HG03432 (cell line): Measurements from ENCODE around the gene SLC2A9.

ENCODE experiments used
- ATAC-seq: cut with Tn5 transposase; IDR thresholded peaks from one replicate; pipeline ENCODE4 v1.9.1; 2021; ENCODE audit warnings: mild to moderate bottlenecking, moderate library complexity; ENCODE audit not compliant: unreplicated experiment

The SLC2A9 gene

DNA sequence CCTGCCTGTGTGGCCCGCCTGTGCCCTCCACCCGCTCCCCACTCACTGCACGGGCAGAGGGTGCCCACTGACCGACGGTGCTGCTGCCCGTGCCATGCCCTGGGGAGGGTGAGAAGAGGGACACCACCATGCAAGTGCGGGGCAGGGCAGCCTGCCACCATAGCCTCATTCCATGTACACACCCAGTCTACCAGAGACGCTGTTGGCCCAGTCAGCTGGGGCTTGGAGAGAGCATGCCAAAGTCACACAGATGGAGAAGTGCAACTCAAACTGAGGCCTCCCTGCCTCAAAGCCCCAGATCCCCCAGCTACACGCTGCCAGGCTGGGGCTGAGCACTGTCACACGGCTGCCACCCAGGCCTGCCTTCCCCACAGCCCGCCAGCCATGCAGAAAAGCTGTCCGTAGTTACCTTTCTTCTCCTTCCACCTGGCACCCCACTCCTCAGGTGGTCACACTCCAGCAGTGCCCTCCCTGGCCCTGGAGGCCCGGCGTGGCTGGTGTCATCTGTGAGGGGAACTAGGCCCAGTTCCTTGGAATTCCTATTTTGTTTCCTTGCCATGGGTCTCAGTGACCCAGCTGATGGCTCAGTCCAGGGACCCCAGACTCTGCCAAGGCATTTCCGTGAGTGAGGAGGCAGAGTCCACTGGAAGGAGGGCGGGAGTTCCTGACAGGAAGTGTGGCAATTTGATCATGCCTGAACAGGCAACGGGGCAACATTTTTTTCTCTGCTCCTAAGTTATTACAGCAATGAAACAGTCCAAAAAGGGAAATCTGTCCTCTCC lies at the start of gene SLC2A9:
TSS of gene SLC2A9 (minus strand) at position 627 of the 782 bp plus-strand sequence. CDS start at position 559, 68 bp downstream.
- ATAC-seq = no peak

DNA sequence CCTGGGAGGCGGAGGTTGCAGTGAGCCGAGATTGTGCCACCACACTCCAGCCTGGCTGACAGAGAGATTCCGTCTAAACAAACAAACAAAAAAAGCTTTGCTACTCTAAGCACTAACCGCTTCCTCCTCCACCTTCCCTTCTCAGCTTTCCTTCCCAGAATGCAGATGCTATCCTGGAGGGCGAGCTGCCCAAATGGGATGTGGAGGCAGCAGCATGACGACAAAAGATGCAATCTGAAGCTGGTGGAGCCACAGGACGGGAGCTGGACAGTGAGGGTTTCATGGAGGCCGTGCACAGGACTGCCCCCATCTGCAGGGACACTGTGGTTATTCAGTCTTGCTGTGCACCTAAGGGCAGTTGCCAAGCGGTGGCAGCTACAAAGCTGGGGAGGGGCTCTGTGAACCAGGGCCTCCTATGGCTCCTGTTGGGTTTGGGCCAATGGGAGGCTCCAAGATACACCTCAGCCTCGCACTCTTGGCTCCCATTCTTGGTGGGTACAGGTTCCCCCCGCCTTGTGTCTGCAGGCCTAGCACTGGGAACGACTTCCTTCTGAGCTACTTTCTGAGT lies 47.9 kb upstream of the SLC2A9 start:
- no peak for ATAC-seq

DNA sequence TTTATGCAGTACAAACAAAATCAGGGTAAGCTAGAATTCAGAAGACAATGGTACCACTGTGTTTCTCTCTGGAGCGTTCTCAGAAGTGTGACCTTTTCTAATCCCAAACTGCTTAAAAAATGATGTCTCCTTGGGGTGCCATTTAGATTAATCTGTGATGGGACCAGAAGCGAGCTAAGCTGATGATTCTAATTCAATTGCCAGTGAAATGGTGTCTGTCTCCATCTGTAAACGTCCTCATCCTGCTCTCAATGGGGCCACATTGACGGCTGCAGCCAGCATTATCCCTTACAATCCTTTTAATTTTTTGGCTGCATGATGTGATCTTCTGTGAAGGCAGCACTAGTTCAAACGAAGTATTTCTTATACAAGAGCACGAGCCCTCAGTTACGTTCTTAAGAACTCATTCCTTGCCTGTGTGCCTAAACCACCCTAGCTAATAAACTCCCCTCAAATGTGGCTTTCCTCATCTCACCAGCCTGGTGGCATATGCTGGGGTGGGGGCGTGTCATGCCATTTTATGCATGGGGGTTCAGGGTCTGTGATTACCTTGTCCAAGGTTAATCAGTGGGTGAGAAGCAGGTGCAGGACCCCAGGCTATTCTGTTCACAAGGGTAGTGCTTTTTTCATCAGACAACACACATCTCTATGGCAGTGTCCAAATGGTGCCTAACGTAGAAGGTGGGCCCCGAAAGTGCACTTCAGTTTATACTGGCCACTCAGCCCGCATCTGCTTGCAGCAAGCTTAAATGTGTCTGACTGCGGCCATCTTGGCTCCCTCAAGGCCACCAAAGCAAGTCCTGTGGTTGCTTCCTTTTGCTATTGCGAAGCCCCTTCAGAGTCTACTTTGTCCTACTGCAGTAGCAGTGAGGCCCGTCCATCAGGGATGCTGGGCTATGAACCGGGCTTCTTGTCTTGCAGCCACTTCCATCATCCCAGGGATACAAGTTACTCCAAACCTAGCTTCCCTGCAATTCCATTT lies 45.7 kb upstream of the SLC2A9 start:
- no peak for ATAC-seq

DNA sequence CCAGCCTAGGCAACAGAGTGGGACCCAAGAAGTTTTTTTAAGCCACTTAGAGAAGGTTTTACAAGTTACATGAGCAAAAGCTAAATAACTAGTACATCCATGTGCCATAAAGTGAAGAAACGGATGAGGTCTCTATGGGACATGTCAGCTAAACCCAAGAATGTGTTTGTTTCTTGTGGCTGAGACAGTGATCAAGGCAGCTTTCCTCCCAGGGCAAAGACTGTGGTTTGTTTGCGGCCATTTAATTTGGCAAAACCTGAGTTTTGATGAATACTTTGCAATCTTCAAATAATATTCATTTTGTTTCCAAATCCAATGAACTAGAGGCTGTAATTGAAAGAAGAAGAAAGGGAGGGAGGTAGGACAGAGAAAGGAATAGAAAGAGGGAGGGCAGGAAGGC lies 44.9 kb upstream of the SLC2A9 start:
- no peak for ATAC-seq

DNA sequence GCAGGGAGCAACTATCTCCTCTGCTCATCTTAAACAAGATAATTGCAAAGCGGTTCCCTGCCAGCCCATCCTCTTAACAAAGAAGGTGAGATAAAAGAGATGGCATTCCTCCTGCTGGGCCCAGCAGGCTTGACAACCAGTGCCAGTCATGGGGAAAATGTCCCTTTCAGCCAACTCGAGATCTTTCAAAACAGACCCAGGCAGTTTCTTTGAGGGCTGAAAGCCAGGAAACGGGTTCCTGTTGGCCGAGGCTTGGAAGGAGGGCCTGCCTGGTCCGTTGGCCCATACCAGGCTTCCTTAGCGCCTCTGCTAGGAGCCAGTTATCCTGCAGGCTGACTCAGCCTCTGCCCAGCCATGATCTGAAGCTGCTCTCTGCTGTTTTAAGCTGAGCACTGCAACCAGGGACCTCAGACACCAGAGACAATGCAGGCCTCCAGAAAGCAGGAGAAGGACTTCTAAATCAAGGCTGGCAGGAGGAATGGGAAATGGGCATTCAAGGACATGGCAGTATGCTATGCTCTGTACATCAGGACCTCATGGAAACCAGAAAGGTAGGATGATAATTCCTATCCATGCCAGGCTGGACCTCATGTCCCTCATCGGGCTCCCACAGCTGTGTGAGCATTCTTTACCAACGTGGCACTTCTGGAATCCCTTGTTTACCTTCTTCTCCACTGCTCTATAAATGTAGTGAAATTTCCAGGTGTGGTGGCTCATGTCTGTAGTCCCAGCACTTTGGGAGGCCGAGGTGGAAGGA lies 42.4 kb upstream of the SLC2A9 start:
- ATAC-seq = no peak

DNA sequence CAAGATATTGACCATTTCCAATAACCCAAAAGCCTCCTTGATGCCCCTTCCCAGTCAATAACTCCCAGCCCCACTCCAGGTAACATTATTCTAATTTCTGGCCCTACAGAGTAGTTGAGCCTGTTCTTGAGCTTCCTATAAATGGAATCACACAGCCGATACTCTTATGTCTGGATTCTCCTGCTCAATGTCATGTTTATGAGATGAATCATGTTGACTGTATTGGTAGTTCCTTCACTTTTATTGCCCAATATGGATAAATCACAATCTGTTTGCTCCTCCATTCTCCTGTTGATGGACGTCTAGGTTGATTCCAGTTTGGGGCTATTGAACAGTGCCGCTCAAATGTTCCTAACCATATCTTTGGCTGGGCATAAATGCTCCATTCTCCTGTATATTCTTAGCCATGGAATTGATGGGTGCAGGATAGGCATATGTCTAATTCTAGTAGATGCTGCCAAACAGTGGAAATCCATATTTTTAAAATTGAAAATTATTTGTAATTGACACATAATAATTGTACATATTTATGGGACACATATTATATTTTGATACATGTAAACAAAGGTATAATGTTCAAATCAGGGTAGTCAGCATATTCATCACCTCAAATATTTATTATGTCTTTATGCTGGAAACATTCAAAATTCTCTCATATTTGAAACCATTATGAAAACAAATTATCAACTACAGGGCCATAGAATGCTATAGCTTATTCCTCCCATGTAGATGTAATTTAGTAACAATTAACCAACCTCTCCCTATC lies 40.5 kb upstream of the SLC2A9 start:
- ATAC-seq = no peak

DNA sequence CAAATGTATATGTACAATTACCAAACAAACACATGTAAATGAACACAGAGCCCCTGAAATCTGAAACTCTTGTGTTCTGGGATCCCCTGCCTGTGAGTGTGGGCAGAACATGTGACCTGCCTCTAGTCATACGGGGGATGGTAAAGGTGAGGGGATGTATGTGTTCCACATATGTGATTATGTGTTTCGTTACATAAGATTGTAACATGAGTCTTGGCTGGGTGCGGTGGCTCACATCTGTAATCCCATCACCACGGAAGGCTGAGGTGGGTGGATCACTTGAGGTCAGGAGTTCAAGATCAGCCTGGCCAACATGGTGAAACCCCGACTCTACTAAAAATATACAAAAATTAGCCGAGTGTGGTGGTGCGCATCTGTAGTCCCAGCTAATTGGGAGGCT lies 37.1 kb upstream of the SLC2A9 start:
- ATAC-seq = no peak

DNA sequence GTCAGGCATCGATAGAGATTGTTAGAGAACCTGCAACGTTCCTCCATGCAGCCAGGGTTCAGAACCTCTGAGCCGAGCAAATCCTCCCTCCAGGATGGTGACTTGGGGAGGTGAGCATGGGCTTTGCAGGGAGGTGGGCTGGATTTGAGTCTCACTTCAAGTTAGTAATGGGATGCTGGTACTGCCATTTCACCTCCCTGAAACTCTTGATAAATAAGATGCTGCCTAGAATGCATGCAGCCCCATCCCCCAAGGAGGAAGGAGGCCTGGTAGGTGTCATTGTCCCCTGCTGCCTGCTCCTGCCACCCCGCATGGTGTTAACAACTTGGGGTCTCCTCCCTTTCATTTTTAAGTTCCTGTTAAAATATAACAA lies 35.7 kb upstream of the SLC2A9 start:
- no peak for ATAC-seq

DNA sequence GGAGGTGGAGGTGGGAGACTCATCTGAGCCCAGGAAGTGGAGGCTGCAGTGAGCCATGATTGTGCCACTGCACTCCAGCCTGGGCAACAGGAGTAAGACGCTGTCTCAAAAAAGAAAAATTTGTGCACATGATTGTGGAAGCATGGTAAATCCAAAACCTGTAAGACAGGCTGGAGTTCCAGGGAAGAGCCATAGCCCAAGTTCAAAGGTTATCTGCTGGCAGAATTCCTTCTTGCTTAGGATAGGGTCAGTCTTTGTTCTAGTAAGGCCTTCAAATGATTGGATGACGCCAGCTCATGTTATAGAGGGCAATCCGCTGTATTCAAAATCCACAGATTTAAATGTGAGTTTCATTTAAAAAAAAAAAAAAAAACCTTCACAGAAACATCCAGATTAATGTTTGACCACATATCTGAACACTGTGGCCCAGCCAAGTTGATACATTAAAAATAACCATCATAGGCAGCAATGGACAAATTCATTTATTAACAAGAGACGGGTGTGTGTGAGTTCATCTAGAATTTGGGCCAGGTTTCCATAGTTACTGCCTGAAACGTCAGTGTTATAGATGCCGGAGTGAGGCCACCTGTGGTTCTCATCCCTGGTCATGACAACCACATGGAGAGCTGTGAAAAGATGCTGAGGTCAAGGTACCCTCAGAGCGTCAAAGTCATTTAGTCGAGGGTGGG lies 35.2 kb upstream of the SLC2A9 start:
- ATAC-seq = no peak

DNA sequence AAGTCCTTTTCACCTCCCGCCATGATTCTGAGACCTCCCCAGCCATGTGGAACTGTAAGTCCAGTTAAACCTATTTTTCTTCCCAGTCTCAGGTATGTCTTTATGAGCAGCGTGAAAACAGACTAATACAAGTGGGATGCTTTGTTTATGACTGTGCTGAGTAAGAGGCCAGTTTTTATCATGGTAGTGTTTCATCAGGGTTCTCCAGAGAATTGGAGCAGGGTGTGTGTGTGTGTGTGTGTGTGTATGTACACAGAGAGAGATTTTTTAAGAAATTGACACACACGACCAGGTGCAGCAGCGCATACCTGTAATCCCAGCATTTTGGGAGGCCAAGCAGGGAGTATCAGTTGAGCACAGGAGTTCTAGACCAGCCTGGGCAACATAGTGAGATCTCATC lies 34.6 kb upstream of the SLC2A9 start:
- no peak for ATAC-seq

DNA sequence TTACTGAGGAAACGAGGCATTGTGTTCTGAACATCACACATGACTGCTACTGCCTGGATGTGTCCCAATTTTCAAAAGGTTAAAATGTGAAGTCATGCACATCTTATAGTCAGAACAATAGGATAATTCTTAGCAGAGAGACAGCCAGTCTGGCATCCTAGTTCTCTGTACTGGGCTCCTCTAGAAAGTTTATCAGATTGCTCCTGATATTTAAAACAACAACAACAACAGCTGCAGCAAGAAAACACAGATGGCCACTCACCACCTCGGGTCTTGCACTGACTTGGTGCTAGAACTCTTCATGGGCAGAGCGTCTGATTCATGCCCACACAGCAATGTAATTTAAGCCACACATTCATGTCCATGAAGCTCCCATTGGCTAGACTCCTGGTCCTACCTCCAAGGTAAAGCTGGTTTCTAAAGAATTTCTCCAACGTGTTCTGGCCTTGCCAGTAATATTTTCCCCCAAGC lies 33.3 kb upstream of the SLC2A9 start:
- no peak for ATAC-seq

DNA sequence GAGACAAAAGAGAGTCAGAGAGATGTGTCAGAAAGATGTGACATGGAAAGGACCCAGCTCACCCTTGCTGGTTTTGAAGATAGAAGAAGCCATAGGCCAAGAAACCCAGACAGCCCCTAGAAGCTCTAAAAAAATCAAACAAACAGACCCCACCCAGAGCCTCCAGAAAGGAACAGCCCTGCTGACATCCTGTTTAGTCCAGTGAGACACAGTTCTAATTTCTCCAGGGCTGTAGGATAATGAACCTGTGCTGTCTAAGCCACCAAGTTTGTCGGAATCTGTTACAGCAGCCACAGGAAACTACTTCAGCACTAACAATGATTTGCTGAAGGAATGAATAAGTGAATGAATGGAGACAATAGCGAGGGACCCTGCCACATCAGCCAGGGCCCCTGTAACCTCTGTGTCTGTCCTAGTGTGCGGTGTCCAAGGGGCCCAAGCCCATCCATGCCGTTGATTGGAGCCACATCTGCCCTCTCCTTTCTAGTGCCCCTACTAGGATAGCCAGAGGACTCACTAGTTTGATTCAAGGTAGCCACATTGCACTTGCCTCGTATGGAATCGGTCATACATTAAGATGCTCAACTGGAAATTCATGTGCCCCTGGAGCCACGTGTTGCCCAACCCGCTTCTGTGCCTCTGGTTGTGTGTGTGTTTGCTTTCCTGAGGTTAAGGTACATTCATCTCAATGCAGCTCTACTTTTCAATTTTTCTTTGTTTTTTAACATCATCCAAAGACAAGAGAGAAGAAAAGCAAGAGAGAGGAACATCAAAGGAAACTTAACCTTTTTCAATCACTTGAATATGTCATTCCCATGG lies 32.5 kb upstream of the SLC2A9 start:
- no peak for ATAC-seq

DNA sequence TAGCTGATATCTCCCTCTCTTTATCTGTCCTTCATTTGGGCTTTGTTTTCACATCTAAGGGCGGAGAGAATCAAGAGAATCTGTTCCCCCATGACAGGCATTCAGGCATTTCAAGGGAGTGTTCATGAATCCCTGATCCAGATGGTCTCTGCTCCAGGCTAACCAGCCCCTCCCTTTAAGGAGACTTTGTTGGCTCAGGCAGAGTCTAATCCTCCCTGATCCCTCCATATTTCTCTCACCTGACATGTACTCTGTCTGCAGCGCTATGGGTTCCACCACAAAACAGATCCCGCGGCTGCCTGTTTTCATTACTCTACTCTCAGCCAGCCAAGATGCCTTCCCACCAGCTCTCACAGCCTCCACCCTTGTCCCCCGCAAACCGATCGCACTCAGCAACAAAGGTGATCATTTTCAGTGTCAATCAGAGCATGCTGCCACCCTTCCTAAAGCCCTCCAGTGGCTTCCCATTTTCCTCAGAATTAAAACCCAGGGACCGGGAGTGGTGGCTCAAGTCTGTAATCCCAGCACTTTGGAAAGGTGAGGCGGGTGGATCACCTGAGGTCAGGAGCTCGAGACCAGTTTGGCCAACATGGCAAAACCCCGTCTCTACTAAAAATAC lies 30.3 kb upstream of the SLC2A9 start:
- ATAC-seq = no peak

DNA sequence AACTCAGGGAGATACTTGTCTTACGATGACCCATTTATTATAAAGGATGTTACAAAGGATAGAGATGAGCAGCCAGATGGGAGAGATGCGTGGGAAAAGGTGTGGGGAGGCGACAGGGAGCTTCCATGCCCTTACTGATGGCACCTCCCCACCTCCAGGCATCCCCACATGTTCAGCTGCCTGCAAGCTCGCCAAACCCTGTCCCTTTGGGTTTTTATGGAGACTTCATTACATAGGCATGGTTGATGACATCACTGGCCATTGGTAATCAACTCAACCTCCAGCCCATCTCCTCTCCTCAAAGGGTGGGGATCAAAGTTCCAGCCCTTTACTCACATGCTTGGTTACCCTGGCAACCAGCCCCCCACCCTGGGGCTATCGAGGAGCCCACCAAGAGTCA lies 29.4 kb upstream of the SLC2A9 start:
- ATAC-seq = no peak

DNA sequence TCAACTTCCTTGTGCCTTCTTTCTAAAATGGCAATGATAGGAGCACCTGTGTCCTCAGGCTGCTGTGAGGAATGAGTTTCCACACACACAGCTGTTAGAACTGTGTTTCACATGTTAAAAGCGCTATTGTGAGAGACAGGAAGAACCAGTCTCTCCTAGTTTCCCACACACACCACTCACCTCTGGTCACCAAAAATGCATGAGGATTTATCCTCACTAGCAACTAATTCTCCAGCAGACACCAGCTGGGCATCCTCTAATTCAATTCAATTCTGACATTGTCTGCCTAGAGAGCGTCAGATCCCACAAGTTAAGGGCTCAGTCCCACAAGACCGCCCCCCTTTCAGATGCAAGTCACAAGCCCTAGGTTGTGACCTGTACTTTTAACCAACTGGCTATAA lies 29.0 kb upstream of the SLC2A9 start:
- no peak for ATAC-seq

DNA sequence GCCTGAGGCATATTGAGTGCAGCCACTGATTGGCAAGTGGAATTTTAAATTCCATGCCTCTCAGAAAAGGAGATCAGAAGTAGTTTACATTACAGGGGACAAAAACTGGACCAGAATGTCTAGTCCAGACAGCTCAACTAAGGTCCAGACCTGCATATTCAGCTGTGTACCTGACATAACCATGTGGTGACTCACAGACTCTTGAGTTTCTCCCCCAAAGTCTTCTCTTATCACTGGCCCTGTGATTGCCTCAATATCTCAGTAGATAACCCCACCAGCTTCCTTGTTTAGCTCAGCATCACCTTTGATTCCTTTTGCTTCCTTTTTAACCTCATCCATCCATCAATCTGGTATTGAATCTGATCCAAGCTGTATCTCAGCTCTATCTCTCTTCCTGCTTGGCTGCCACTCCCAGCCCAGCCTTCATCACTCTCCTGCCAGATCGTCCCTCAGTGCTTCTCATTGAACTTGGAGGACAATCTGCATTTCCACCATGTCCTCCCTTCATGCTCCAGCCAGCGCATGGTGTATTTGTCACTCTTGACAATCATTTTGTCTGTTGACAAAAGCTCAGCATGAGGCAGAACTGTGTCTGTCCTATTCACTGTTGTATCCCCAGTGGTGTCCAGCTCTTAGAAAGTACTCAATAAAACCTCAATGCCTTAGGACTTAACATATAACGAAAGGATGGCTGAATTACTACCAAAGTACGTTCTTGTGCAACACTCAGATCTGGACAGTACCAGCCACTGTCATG lies 27.8 kb upstream of the SLC2A9 start:
- ATAC-seq = no peak

DNA sequence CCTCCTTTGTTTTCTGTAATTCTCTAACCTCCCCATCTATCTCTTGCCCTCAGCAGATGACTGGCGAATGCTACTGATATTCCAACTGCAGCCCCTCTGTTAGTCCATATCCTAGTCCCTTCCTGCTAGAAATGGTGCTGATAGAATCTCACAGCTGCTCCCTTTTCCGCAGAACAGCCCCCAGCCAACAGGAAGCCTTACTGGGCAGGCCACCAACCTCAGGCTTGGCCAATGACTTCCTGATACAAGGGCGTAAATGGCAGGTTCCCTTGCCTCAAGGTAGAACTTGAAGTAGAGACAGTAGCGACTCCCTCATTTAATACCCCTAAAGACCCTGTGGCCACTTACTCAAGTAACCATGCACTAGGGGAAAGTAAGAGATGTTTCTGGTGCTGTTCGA lies 26.7 kb upstream of the SLC2A9 start:
- no peak for ATAC-seq
